Stimulated activated CD4-positive, alpha-beta T cell treated with anti-CD3 and anti-CD28 coated beads, Interleukin-15, amount 100 ng/mL, for 48 hours (primary cell): ENCODE measurements around the gene TIMM17A.
"Not testable (repeated sequence)": the region's sequence is repeated elsewhere in the genome, so short reads cannot be mapped to it uniquely, and the experiment has no call there.

Experiments used
- DNase-seq, 2 donors: peaks; one replicate each; pipeline ENCODE4 v3.0.0-alpha.2; 2020; ENCODE audit warnings: low read depth in 2 of 2

The TIMM17A gene

GRCh38 chr1:202015662-202015937 lies 60.3 kb downstream of the TIMM17A start:
- DNase-seq = no peak

DNA sequence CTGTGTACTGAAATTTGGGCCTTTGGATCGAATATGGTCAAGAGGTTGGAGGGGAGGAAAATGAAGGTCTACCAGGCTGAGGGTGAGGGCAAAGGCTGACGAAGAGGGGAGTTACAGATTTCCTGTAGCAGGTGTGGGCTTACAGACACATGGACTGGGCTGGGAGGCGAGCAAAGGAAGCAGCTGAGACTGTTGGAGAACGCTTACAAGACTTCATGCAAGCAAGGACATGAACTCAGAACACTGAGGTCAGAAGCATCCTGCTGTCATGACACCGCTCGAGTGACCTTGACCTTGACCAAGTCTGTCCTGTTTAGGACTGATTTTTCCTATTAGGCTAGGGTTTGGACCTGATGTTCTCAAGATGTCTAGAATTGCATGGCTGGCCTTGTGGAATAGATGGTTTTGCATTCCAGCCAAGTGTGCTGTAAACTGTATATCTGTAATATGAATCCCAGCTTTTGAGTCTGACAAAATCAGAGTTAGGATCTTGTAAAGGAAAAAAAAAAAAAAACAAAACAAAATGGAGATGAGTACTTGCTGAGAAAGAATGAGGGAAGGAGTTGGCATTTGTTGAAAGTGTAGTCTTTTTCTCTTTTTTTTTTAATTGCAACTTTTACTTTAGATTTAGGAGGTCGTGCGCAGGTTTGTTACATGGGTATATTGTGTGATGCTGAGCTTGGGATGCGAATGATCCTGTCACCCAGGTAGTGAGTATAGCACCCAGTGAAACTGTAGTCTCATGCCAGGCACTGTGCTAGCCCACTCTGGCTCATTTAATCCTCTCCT lies 60.9 kb downstream of the TIMM17A start:
- no peak for DNase-seq

DNA sequence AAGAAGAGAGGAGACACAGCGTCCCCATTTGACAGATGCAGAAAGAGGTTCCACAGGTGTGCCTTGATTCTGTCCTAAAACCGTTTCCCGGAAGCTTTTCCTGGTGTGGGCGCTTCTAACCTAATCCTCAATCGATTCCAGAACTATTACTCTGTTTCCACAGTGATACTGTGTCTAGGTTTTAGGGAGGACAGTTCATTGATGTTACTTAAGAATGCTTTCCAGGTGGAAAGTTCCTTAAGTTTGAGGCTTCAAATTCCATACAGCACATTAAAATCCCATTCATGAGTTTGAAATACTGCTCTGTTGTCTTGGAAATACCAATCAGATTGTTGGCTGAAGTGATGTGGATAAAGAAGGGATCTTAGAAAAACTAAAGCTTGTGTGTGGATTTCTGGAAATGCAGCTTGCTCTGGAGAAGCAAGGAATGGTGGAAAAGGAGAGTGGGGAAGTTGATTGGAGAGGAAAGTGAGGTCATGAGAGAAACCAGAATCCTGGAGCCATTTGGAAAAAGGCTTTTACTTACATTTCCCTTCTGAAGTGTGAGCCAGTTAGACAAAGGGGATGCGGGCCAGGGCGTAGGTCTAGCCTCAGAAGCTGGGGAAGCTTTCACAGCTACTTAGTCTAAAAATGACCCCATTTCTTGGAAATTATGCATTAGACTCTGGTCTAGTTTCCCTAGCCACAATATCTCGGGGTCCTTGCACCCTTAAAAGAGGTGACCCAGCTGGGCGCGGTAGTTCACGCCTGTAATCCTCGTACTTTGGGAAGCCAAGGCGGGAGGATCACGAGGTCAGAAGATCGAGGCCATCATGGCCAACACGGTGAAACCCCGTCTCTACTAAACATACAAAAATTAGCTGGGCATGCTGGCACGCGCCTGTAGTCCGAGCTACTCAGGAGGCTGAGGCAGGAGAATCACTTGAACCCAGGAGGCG lies 61.8 kb downstream of the TIMM17A start:
- DNase-seq = no peak

GRCh38 chr1:202017749-202018467 lies 62.6 kb downstream of the TIMM17A start:
- no peak for DNase-seq

- DNase-seq = no peak
These were observed 63.3 kb downstream of the TIMM17A start for GRCh38 chr1:202018468-202019234.

DNA sequence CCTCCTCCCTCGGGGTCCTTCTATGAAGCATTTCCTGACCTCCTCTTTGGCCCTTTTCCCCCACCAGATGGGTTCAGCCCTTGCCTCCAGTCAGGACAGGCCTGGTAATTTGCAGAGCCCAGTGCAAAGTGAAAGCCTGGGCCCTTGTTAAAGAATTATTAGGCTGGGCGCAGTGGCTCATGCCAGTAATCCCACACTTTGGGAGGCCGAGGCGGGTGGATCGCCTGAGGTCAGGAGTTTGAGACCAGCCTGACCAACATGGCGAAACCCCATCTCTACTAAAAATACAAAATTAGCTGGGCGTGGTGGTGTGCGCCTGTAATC lies 63.9 kb downstream of the TIMM17A start:
- not testable (repeated sequence) for DNase-seq
